HG02943 (cell line): Measurements from ENCODE around the gene RASGEF1C.
"Not testable (repeated sequence)": the region's sequence is repeated elsewhere in the genome, so short reads cannot be mapped to it uniquely, and the experiment has no call there.

Experiments used
- ATAC-seq: cut with Tn5 transposase; IDR thresholded peaks from one replicate; pipeline ENCODE4 v1.9.1; 2021; ENCODE audit warnings: mild to moderate bottlenecking, low read depth, moderate library complexity; ENCODE audit not compliant: unreplicated experiment

Gene RASGEF1C

DNA sequence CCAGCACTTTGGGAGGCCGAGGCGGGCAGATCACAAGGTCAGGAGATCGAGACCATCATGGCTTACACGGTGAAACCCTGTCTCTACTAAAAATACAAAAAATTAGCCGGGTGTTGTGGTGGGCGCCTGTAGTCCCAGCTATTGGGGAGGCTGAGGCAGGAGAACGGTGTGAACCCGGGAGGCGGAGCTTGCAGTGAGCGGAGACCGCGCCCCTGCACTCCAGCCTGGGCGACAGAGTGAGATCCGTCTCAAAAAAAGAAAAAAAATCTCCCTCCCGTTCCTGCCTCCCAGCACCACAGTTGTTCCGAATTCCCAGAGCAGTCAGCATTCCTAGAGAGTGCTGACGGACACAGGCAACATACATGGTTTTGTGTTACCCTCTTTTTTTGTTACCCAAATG lies 82.9 kb downstream of the RASGEF1C start:
- ATAC-seq = not testable (repeated sequence)

- not testable (repeated sequence) for ATAC-seq
Measured at GRCh38 chr5:180124662-180125061, 84.3 kb downstream of the RASGEF1C start.

DNA sequence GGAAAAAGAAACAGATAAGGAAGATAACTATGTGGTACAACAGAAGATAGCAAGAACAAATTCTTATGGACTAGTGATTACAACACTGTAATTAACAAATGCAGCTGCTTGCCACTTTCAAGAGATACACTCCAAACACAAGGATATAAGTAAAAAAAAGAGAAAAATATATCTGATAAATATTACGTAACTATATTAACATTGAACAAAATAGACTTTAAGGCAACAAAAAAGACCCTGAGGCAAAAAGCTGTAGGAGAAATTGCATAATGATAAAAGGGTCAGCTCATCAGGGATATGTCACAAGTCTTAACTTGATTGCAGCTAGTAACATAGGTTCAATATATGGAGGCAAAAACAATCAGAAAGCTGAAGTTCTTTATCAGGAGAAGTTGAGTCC lies 86.1 kb downstream of the RASGEF1C start:
- ATAC-seq = no peak

DNA sequence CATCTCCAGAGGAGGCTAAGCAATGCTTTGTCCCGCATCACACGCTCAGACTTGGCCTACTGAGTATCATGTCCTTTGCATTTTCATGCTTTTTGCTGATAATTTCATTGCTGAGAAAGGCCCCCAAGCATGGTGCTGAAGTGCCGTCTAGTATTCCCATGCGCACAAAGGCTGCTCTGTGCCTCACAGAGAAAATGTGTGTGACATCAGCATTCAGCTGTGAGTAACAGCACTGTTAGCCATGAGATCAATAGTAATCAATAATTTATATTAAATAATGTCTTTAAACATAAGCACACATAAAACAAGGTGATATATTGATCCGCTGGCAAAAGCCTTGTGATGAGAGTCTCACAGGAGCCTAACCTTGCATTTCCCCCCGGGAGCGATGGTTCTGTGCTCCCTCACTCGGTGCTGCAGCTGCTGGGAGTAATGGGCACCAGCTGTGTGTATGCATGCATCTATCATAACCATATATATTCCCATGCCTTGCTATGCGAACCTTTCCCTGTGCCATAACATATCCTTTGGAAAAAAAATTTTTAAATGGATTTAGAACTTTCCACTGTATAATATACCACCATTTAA lies 87.1 kb downstream of the RASGEF1C start:
- ATAC-seq = no peak

DNA sequence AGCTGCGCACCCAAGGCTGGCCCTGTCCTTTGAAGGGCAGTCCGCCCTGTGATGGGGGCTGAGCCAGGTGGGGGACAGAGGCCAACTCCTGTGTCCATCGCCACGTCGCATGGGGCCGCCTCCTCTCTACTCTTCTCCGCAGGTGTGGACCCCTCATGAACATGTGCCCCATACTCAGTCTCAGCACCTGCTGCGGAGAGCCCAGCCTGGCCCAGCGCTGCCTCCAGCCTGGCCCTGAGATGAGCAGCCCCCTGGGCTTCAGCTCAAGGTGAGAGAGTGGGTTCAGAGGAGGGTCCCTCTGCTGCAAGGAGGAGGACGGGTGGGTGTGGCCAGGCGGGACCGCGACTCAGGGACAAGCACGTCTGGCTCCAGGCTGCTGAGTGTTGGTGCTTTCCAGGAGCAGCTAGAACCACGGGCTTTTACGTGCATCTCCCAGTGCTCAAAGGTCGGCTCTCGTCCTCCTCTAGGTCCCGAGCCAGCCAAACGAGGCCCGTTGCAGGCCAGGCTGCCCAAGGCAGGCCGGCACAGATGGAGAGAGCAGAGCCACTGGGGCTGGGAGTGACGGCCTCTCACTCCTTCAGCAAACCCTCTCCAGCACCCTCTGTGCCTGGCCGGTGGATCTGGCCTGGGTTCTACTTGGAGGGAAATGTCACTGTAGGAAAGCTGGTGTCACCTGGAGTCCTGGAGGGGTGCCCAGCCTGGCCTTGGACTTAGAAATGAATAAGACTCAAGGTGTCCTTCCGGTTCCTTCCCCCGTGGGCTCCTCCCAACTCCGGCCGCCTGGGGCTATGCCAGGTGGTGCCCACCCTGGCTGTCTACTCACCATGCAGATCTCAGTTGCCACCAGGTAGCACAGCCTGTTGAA lies 88.5 kb downstream of the RASGEF1C start:
- ATAC-seq = no peak

DNA sequence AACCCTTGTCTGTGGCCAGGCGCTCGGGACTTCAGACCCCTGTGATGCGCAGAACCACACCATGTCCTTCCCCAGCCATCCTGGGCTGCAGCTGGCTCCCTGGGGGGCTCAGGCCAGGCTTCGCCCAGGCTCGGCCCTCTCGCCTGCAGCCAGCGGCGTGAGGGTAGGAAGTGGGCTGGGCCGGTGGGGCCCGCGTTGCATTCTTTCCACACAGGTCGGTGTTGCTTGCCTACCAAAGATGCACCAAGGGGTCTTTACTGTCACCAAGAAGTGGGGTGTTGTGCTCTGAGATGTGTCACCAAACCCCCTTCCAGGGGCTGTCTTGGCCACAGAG lies 89.1 kb downstream of the RASGEF1C start:
- ATAC-seq = no peak

- no peak for ATAC-seq
Measured at GRCh38 chr5:180119031-180119902, 89.7 kb downstream of the RASGEF1C start.

GRCh38 chr5:180118391-180118791 lies 90.6 kb downstream of the RASGEF1C start:
- no peak for ATAC-seq

GRCh38 chr5:180117000-180117725 lies 91.8 kb downstream of the RASGEF1C start:
- no peak for ATAC-seq

DNA sequence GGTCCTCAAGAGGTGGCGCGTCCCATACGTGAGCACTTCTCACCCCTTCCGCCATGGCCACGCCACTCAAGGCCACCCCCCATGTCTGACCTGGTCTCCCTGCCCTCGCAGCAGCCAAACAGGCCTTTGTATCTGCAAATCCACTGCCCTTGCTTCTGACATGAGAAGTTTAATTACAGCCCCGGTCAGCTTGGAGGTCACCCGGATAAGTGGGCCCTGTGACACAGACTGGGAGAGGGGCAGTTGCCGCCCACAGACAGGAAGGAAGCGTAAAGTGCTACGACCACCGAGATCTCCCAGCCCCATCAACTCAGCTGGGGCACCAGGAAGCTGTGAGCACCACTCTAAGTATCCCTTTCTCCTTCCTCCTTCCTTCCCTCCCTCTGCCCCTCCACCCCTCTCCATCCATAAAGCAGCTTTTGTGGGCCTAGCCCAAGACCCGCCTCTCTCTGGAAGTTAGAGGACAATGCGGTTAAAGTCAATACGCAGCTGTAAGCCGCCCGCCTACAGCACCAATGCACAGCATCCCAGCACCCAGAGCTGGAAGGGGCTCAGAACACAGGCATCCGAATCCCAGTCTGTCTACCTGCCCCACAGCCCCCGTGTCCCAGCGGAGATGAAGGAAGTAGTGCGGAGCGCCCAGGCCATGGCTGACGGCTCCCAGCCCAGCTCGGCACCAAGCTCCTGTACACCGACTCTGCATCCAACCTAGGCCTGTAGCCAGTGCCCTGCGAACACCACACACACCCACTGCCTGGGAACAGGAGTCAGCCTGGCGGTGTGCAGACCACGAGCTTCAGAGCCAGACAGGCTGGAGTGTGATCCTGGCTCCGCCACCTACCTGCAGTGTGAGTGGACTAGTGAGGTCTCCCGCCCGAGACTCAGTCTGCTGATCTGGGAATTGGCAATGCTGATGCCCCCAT lies 92.7 kb downstream of the RASGEF1C start:
- ATAC-seq = no peak

DNA sequence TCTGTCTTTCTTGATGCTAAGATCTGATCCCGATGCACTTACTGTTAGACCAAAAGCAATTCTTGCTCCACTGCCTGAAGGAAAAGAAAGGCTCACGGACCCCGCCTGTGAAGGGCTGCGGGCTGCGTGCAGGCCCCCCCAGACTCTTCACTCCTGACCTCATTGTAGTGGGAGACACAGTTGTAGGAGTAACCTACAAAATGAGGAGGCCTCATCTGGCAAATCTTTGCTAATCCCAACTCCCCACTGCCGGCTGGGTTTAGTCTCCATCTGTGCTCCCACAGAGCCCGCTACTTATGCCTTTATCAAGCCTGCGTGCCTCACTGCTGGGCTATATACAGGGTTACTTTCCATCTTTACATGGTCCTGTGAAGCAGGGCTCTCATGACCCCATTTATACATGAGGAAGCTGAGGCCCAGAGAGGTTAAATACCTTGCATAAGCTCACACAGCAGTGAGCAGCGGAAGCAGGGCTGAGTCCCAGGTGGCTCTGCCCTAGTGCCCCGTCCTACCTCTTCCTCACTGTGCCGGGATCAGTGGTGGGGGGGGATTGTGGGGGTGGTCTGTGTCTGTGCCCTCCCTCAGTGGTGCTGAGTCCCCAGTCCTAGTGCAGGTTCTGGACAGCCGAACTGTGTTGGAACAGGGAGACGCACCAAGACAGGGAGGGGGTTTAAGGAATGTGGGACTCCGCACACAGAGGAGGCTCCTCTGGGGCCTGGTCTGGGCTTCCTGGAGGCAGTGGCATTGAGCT lies 93.5 kb downstream of the RASGEF1C start:
- ATAC-seq = no peak

GRCh38 chr5:180114304-180115003 lies 94.6 kb downstream of the RASGEF1C start:
- ATAC-seq = no peak

- ATAC-seq = no peak
Measured at GRCh38 chr5:180113660-180114303, 95.2 kb downstream of the RASGEF1C start.

- ATAC-seq = no peak
Measured at GRCh38 chr5:180112181-180112861, 96.7 kb downstream of the RASGEF1C start.

DNA sequence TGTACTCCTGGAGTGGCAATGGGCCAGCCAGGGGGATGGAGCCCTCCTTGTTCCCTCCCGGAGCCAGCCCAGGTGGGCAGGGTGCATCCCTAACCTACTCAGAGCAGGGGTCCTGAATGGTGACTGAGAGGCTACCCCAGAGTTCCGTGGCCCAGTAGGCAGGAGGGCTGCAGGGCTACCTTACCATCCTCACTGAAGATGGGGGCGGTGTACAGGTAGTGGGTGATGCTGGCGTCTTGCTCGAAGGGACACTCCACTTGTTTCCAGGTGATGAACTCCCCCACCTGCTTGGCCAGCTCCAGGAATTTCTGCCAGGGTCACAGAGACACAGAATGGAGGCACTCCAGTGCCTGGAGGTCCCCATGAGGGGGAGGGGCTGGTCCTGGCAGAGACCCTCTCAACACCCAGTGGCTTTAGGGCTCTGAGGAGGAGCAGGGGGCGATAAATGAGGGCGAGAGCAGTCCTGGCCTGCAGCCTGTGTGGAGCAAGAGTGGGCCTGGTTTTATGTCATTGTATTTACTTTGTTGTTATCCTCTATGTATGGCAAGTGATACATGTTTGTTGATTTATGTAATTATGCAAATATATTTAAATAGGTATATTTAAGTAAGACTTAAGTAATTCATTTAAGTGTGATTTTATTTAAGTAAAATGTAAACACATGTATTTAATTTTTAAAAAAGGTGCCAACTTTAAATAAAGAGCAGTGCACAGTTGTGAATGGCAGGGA lies 97.6 kb downstream of the RASGEF1C start:
- ATAC-seq = no peak

GRCh38 chr5:180109920-180110319 lies 99.1 kb downstream of the RASGEF1C start:
- ATAC-seq = no peak

DNA sequence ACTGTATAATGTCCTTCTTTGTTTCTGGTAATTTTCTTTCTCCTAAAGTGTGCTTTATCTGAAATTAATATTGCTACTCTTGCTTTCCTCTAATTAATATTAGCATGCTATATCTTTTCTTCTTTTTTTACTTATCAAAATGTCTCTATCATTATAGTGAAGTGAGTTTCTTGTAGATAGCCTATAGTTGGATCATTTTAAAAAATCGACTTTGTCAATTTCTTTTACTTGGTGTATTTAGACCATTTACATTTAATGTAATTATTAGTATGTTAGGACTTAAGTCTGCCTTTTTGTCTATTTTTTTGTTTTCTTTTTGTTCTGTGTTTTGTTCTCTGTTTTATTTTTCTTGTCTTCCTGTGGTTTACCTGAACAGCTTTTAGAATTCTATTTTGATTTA lies 102.0 kb downstream of the RASGEF1C start:
- ATAC-seq = no peak
